ENCODE data around the gene BCKDHB. TPM values are rescaled to one million over a fixed set of nuclear protein-coding genes. Genes with fewer than 3 reads are reported as not detected.
"Not testable (repeated sequence)": the region's sequence is repeated elsewhere in the genome, so short reads cannot be mapped to it uniquely, and the experiment has no call there.

The BCKDHB gene
- total RNA-seq, 4 donors from 2014 or later: 8.9 to 18.4 (median 16.6) TPM

GRCh38 chr6:80203283-80203682, 96.8 kb downstream of the BCKDHB start:
- TF ChIP-seq CTCF (IDR thresholded peaks at IDR 0.05): no peak
- no peak for DNase-seq (ENCODE audit: low spot score)
- no peak for ATAC-seq (ENCODE audit: low FRiP score)

- ATAC-seq (ENCODE audit: low FRiP score): no peak
- TF ChIP-seq CTCF (IDR thresholded peaks at IDR 0.05): no peak
- DNase-seq (ENCODE audit: low spot score): no peak
These were observed 98.9 kb downstream of the BCKDHB start for GRCh38 chr6:80205404-80205803.

- DNase-seq (ENCODE audit: low spot score) (no peak), ATAC-seq (ENCODE audit: low FRiP score) (no peak)
- no peak for TF ChIP-seq CTCF (IDR thresholded peaks at IDR 0.05)
These were observed 100.3 kb downstream of the BCKDHB start for GRCh38 chr6:80206758-80207157.

- ATAC-seq (ENCODE audit: low FRiP score): no peak
These were observed 103.0 kb downstream of the BCKDHB start for GRCh38 chr6:80209430-80209829.

GRCh38 chr6:80210618-80211017, 104.1 kb downstream of the BCKDHB start:
- no peak for TF ChIP-seq CTCF (IDR thresholded peaks at IDR 0.05)
- no peak for DNase-seq (ENCODE audit: low spot score)
- ATAC-seq (ENCODE audit: low FRiP score): no peak

More at GRCh38 chr6:80209430-80209829, 103.0 kb downstream of the BCKDHB start:
- no peak for DNase-seq (ENCODE audit: low spot score)
- TF ChIP-seq CTCF (IDR thresholded peaks at IDR 0.05): no peak

- DNase-seq (ENCODE audit: low spot score): no peak
- ATAC-seq (ENCODE audit: low FRiP score): no peak
- TF ChIP-seq CTCF (IDR thresholded peaks at IDR 0.05): no peak
These were observed 104.8 kb downstream of the BCKDHB start for GRCh38 chr6:80211286-80211685.

- DNase-seq (ENCODE audit: low spot score); ATAC-seq (ENCODE audit: low FRiP score): not testable (repeated sequence)
These were observed 105.4 kb downstream of the BCKDHB start for GRCh38 chr6:80211890-80212289.
